Prostate gland (tissue), 2 donors: ENCODE results near the gene NEU4. TPM values are rescaled to one million over a fixed set of nuclear protein-coding genes. Genes with fewer than 3 reads are reported as not detected.

Experiments
- DNase-seq: peaks from one replicate; pipeline ENCODE4 v3.0.0-alpha.2; 2019; ENCODE audit warnings: low spot score
- H3K27ac ChIP-seq, 2 donors: fragments of 200-600 bp; sonication (generic); 2 replicates each; pipeline ENCODE4 v1.5.1; 2017 to 2019
- H3K27me3 ChIP-seq: fragments of 200-600 bp; sonication (generic); replicated peaks from 2 replicates; pipeline ENCODE4 v1.5.1; 2019; ENCODE audit not compliant: insufficient read depth
- H3K36me3 ChIP-seq, 2 donors: fragments of 200-600 bp; sonication (generic); 1 replicate in 1 of 2; 2 replicates in 1 of 2; pipeline versions ENCODE4 v1.5.1 to v1.8.1; 2017 to 2019
- H3K4me1 ChIP-seq: fragments of 200-600 bp; sonication (generic); replicated peaks from 2 replicates; pipeline ENCODE4 v1.5.1; 2019
- H3K4me3 ChIP-seq, 2 donors: fragments of 200-600 bp; sonication (generic); 2 replicates each; pipeline ENCODE4 v1.5.1; 2017 to 2019
- H3K9me3 ChIP-seq: fragments of 200-600 bp; sonication (generic); 2 replicates; pipeline ENCODE4 v1.5.1; 2017
- CTCF ChIP-seq, 4 experiments: fragments of 200-600 bp in 2 of 4; fragments of 450-650 bp in 2 of 4; sonication (generic) in 2 of 4; IDR thresholded peaks; 1 replicate in 3 of 4; 2 replicates in 1 of 4; pipeline ENCODE4 v1.5.1; 2016 to 2019; ENCODE audit warnings: antibody characterized with exemption in 4 of 4, mild to moderate bottlenecking in 2 of 4, moderate library complexity in 2 of 4
- WGBS: methylation state at CpG from one replicate; pipeline ENCODE4 v1.1.5; 2018; 5-methylcytosine and 5-hydroxymethylcytosine counted together
- intact Hi-C: fragments of 100-400 bp; cut with DNase I; formaldehyde crosslinking; loops from one replicate; pipeline ENCODE4 v1.14.2; 2022
- total RNA-seq, 2 donors: library from RNA; depleted of rRNA; stranded (reverse); fragments of >200 nt; gene quantifications; one replicate each; pipeline ENCODE4 v1.1.0, GENCODE V29; 2016

The NEU4 gene
- total RNA-seq, 2 donors from 2014 or later: 0.62 TPM; not detected in 1

DNA sequence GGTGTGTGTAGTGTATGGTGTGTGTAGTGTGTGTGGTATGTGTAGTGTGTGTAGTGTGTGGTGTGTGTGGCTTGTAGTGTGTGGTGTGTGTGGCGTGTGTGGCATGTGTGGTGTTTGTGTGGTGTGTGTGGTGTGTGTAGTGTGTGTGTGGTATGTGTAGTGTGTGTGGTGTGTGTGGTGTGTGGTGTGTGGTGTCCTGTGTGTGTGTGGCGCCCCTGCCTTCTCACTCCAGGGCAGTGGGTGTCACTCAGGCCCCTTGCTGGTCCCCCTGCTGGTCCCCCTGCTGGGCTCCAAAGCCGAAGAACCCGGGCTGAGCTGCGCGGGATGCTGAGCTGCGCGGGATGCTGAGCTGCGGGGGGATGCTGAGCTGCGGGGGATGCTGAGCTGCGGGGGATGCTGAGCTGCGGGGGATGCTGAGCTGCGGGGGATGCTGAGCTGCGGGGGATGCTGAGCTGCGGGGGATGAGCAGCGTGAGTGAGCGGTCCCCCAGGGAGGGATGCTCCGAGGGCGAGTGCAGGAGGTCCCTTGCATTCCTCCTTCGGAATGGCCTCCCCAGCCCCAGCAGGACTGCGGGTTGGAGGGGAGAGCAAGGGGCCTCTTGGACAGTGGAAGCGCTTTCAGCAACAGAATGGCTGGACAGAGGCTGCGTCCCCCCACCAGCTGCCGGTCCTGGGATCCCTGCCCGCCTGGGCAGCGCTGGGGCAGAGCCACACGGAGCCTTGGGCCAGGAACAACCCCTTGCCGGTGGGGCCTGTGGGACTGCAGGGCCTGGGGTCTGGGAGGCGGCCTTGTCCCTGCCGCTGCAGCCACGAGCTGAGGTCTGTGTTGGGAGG lies 57.2 kb downstream of the NEU4 start:
- Histone ChIP-seq H3K36me3 (no peaks in the 10 kb centered on the region), H3K27ac (no peak overlapping the region), H3K9me3 (no peaks in the 10 kb centered on the region), H3K4me3 (no peak overlapping the region), H3K4me1 (peaks cover 5% of the 10 kb centered on the region), H3K27me3 (no peaks in the 10 kb centered on the region)
- intact Hi-C loops: no loop called here
- TF ChIP-seq CTCF (IDR thresholded peaks at IDR 0.05): no peak
- DNase-seq: no peak
- 15% methylated on average over 28 of the region's 31 CpGs for WGBS

Other genes with a start within 250 kb of the NEU4 start
- gene THAP4, start 172.0 kb upstream of the NEU4 start, total RNA-seq: 10 to 100 TPM; 60.8 to 92.9 TPM
- 100 to 1,000 TPM in 1 of 2 donors, 10 to 100 TPM in 1; 63.9 to 162 TPM for gene ATG4B, start 171.5 kb upstream of the NEU4 start, total RNA-seq
- 10 to 100 TPM; 26.0 to 35.8 TPM for gene DTYMK, start 122.4 kb upstream of the NEU4 start, total RNA-seq
- 10 to 100 TPM; 65.6 to 84.8 TPM for gene ING5, start 107.2 kb upstream of the NEU4 start, total RNA-seq
- 10 to 100 TPM; 38.7 to 55.3 TPM for gene D2HGDH, start 74.6 kb upstream of the NEU4 start, total RNA-seq
- gene GAL3ST2, start 32.4 kb upstream of the NEU4 start, total RNA-seq: 1 to 10 TPM in 1 of 2 donors, not detected in 1; 2.4 TPM
- gene PDCD1, start 49.7 kb downstream of the NEU4 start, total RNA-seq: under 1 TPM; 0.27 to 0.80 TPM
- gene RTP5, start 60.5 kb downstream of the NEU4 start, total RNA-seq: under 1 TPM; 0.14 to 0.28 TPM